HL-60 (cell line): Measurements from ENCODE around the gene RNF128.

Experiments used
- CTCF ChIP-seq: IDR thresholded peaks from one replicate; pipeline ENCODE4 v1.5.1; 2011; ENCODE audit warnings: low read length, control low read depth, inconsistent platforms; ENCODE audit not compliant: insufficient read depth
- POLR2AphosphoS5 ChIP-seq: IDR thresholded peaks from 2 replicates; pipeline ENCODE4 v1.6.1; 2012; ENCODE audit warnings: low read depth

DNA sequence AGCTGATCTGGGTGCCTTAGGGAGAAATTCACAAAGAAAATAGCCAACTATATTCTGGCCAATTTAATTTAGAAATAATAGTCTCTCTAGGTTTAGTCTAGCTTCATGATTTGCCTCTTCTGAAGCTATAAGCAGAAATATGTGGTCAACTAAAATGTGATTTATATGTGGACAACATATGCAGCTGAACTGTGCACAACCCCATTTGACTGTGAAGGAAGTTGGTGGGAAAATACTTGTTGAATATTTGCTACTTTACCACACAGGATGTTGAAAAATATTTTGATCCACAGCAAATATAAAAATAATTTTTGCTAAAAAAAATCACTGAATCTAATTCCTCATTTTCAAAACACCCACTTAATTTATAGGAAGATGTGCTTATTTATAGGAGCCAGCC, 15.7 kb upstream of the RNF128 start:
- no peak for TF ChIP-seq CTCF
- no peak for TF ChIP-seq POLR2AphosphoS5
